SK-N-SH treated with all-trans-retinoic acid at 6 μM for 48 hours (cell line): ENCODE measurements around the gene GABPA.

Experiments
- ARNTL ChIP-seq: fragments of 450-650 bp; formaldehyde crosslinking; IDR thresholded peaks from 2 replicates; pipeline ENCODE4 v1.5.0; 2020; ENCODE audit warnings: low read depth, mild to moderate bottlenecking, moderate library complexity, borderline replicate concordance
- ZFP3 ChIP-seq: fragments of 250-450 bp; sonication (Bioruptor Pico); IDR thresholded peaks from 2 replicates; pipeline ENCODE4 v1.5.0; 2020; ENCODE audit warnings: mild to moderate bottlenecking, moderate library complexity
- ZNF70 ChIP-seq: fragments of 450-650 bp; formaldehyde crosslinking; IDR thresholded peaks from 2 replicates; pipeline ENCODE4 v1.5.0; 2020; ENCODE audit warnings: mild to moderate bottlenecking, moderate library complexity
- TF ChIP-seq, protein P1 (sequence below): fragments of 250-450 bp; sonication (Bioruptor Pico); IDR thresholded peaks from 2 replicates; pipeline ENCODE4 v1.8.0; 2020; ENCODE audit warnings: mild to moderate bottlenecking, moderate library complexity, borderline replicate concordance
- TF ChIP-seq, protein P2 (sequence below): fragments of 250-450 bp; sonication (Bioruptor Pico); IDR thresholded peaks from 2 replicates; pipeline ENCODE4 v1.8.0; 2021; ENCODE audit warnings: low read depth, mild to moderate bottlenecking, moderate library complexity, borderline replicate concordance

DNA sequence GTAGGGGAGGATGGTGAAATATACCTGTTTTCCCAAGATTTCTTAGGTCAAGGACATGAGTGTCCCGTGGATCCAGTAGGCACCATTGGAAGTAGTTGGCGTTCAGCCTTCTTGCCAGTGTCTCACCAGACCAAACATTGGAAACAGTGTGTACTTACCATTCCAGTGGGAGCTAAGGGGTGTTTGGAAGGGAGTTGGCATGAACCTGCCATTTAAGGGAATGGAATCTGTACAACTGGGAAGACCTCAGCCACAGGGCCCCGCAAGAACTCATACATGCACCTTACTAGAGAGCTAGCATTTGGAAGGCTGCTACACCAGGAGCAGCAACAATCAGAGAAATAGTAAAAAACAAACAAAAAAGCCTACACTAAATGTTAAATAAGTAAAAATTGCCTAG lies 12.8 kb upstream of the GABPA start:
- TF ChIP-seq, protein P1, sequence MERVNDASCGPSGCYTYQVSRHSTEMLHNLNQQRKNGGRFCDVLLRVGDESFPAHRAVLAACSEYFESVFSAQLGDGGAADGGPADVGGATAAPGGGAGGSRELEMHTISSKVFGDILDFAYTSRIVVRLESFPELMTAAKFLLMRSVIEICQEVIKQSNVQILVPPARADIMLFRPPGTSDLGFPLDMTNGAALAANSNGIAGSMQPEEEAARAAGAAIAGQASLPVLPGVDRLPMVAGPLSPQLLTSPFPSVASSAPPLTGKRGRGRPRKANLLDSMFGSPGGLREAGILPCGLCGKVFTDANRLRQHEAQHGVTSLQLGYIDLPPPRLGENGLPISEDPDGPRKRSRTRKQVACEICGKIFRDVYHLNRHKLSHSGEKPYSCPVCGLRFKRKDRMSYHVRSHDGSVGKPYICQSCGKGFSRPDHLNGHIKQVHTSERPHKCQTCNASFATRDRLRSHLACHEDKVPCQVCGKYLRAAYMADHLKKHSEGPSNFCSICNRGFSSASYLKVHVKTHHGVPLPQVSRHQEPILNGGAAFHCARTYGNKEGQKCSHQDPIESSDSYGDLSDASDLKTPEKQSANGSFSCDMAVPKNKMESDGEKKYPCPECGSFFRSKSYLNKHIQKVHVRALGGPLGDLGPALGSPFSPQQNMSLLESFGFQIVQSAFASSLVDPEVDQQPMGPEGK (CRISPR knock-in tag): no peak
- TF ChIP-seq ZFP3 (no peak), ZNF70 (no peak), ARNTL (no peak)
- TF ChIP-seq, protein P2, sequence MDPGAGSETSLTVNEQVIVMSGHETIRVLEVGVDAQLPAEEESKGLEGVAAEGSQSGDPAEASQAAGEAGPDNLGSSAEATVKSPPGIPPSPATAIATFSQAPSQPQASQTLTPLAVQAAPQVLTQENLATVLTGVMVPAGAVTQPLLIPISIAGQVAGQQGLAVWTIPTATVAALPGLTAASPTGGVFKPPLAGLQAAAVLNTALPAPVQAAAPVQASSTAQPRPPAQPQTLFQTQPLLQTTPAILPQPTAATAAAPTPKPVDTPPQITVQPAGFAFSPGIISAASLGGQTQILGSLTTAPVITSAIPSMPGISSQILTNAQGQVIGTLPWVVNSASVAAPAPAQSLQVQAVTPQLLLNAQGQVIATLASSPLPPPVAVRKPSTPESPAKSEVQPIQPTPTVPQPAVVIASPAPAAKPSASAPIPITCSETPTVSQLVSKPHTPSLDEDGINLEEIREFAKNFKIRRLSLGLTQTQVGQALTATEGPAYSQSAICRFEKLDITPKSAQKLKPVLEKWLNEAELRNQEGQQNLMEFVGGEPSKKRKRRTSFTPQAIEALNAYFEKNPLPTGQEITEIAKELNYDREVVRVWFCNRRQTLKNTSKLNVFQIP (CRISPR knock-in tag): no peak
